ENCODE measurements around the gene ZNF107.

DNA sequence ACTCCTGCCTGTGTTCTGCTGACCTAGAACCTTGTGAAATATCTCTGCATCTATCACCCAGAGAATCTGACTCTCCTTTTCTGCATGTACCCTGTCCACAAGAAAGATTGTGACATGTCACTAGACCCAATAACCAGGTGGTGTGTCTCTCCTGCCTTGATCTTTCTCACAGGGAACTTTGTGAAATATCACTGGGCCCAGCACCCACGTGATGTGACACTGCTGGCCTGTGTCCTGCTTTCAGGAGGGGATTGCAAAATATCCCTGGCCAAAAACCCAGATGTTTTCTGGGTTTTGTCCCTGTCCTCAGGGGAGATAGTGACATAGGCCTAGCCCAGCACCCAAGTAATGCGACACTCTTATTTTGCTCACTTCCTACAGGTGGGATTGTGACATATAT lies 10.1 kb upstream of the ZNF107 start:
- TF ChIP-seq POLR2AphosphoS5 (IDR thresholded peaks at IDR 0.05): no peak
- TF ChIP-seq, protein P1, sequence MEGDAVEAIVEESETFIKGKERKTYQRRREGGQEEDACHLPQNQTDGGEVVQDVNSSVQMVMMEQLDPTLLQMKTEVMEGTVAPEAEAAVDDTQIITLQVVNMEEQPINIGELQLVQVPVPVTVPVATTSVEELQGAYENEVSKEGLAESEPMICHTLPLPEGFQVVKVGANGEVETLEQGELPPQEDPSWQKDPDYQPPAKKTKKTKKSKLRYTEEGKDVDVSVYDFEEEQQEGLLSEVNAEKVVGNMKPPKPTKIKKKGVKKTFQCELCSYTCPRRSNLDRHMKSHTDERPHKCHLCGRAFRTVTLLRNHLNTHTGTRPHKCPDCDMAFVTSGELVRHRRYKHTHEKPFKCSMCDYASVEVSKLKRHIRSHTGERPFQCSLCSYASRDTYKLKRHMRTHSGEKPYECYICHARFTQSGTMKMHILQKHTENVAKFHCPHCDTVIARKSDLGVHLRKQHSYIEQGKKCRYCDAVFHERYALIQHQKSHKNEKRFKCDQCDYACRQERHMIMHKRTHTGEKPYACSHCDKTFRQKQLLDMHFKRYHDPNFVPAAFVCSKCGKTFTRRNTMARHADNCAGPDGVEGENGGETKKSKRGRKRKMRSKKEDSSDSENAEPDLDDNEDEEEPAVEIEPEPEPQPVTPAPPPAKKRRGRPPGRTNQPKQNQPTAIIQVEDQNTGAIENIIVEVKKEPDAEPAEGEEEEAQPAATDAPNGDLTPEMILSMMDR (IDR thresholded peaks at IDR 0.05): no peak
- TF ChIP-seq POLR2A (IDR thresholded peaks at IDR 0.05): no peak
- no peak for TF ChIP-seq EP300 (IDR thresholded peaks at IDR 0.05)

All from gastroesophageal sphincter (tissue), 3 donors.